Mesendoderm (in vitro differentiated cells): ENCODE data around the gene TSPAN10.

Experiments
- DNase-seq: peaks from one replicate; pipeline ENCODE4 v3.0.0; 2013
- H2AK5ac ChIP-seq: 2 replicates; pipeline ENCODE4 v1.6.1; 2013; ENCODE audit warnings: low read length, inconsistent platforms
- H2BK120ac ChIP-seq: 2 replicates; pipeline ENCODE4 v1.6.1; 2013; ENCODE audit warnings: low read depth, mild to moderate bottlenecking, low read length, moderate library complexity, mixed read lengths
- H2BK15ac ChIP-seq: replicated peaks from 2 replicates; pipeline ENCODE4 v1.6.1; 2013; ENCODE audit warnings: low read depth, mild to moderate bottlenecking, moderate library complexity
- H2BK5ac ChIP-seq: 2 replicates; pipeline ENCODE4 v1.6.1; 2013; ENCODE audit warnings: low read length, inconsistent platforms
- H3K18ac ChIP-seq: 2 replicates; pipeline ENCODE4 v1.6.1; 2013; ENCODE audit warnings: mild to moderate bottlenecking, low read length, mixed read lengths
- H3K23ac ChIP-seq: one replicate; pipeline ENCODE4 v1.6.1; 2013; ENCODE audit warnings: low read length
- H3K27ac ChIP-seq: 2 replicates; pipeline ENCODE4 v1.5.1; 2013; ENCODE audit warnings: low read depth, mild to moderate bottlenecking, inconsistent platforms, low read length, moderate library complexity
- H3K27me3 ChIP-seq: 2 replicates; pipeline ENCODE4 v1.6.1; 2013; ENCODE audit warnings: low read length, control low read depth, mild to moderate bottlenecking, inconsistent platforms; ENCODE audit not compliant: insufficient read depth, poor library complexity
- H3K36me3 ChIP-seq: 2 replicates; pipeline ENCODE4 v1.6.1; 2013; ENCODE audit warnings: low read length, inconsistent platforms; ENCODE audit not compliant: control insufficient read depth, insufficient read depth
- H3K4ac ChIP-seq: one replicate; pipeline ENCODE4 v1.6.1; 2013; ENCODE audit warnings: low read depth, mild to moderate bottlenecking, low read length, moderate library complexity
- H3K4me1 ChIP-seq: 2 replicates; pipeline ENCODE4 v1.6.1; 2013; ENCODE audit warnings: low read depth, low read length, inconsistent platforms; ENCODE audit not compliant: control insufficient read depth
- H3K4me2 ChIP-seq: 2 replicates; pipeline ENCODE4 v1.6.1; 2013; ENCODE audit warnings: low read length
- H3K4me3 ChIP-seq: 2 replicates; pipeline ENCODE4 v1.5.1; 2013; ENCODE audit warnings: mild to moderate bottlenecking, low read length
- H3K56ac ChIP-seq: one replicate; pipeline ENCODE4 v1.6.1; 2013; ENCODE audit warnings: low read length
- H3K79me1 ChIP-seq: 2 replicates; pipeline ENCODE4 v1.6.1; 2013; ENCODE audit warnings: low read length, inconsistent platforms
- H3K79me2 ChIP-seq: 2 replicates; pipeline ENCODE4 v1.6.1; 2013; ENCODE audit warnings: mild to moderate bottlenecking, low read length; ENCODE audit not compliant: control insufficient read depth, insufficient read depth
- H3K9ac ChIP-seq: 2 replicates; pipeline ENCODE4 v1.6.1; 2013; ENCODE audit warnings: low read length, inconsistent platforms
- H4K5ac ChIP-seq: one replicate; pipeline ENCODE4 v1.6.1; 2013; ENCODE audit warnings: low read length
- H4K8ac ChIP-seq: one replicate; pipeline ENCODE4 v1.6.1; 2013; ENCODE audit warnings: low read depth, mild to moderate bottlenecking, control low read depth, low read length, moderate library complexity
- WGBS: extraction: QIAGEN DNeasy Blood & Tissue Kit; methylation state at CpG from one replicate; pipeline ENCODE4 v1.1.7; 2013; ENCODE audit warnings: low lambda C conversion rate, missing lambda C conversion rate; ENCODE audit not compliant: insufficient coverage; ENCODE audit errors: extremely low coverage; 5-methylcytosine and 5-hydroxymethylcytosine counted together

TSPAN10 gene

GRCh38 chr17:81683208-81683583 is 46.2 kb downstream of the TSPAN10 start:
- WGBS: no CpG with 5 or more reads among the region's 37 CpGs
- Histone ChIP-seq H3K79me2 (peaks cover 33% of the 10 kb centered on the region), H2BK15ac (no peak overlapping the region), H2BK5ac (no peak overlapping the region), H4K8ac (no peak overlapping the region), H3K4me1 (peaks cover 3% of the 10 kb centered on the region), H2AK5ac (no peak overlapping the region), H3K4me3 (peak overlapping the region; percentile 95), H3K36me3 (peaks cover 6% of the 10 kb centered on the region), H3K79me1 (peaks cover 17% of the 10 kb centered on the region), H3K9ac (peak overlapping the region; percentile 95), H3K4ac (peak overlapping the region; percentile 83), H3K27ac (peak overlapping the region; percentile 39), H3K18ac (peak overlapping the region; percentile 83), H4K5ac (no peak overlapping the region), H3K23ac (no peak overlapping the region), H3K4me2 (peak overlapping the region; percentile 66), H2BK120ac (peak overlapping the region; percentile 40), H3K56ac (peak overlapping the region; percentile 98), H3K27me3 (no peaks in the 10 kb centered on the region)
- no peak for DNase-seq

- H3K4me3 ChIP-seq: peak within 1 kb of the TSS; percentile 95
- peaks cover 3% of the 10 kb centered on the region for H3K4me1 ChIP-seq
- H3K9ac ChIP-seq: peak within 1 kb of the TSS; percentile 95
- H3K27me3 ChIP-seq: no peaks in the 10 kb centered on the region
- WGBS: no CpG with 5 or more reads among the region's 112 CpGs
- H2AK5ac ChIP-seq: no peak within 1 kb of the TSS
- H3K4ac ChIP-seq: peak within 1 kb of the TSS; percentile 83
- peak within 1 kb of the TSS; percentile 83 for H3K18ac ChIP-seq
- H2BK5ac ChIP-seq: no peak within 1 kb of the TSS
- peaks cover 6% of the 10 kb centered on the region for H3K36me3 ChIP-seq
- no peak within 1 kb of the TSS for H3K23ac ChIP-seq
- no peak within 1 kb of the TSS for H2BK15ac ChIP-seq
- peak; percentile 100 for DNase-seq
- H3K56ac ChIP-seq: peak within 1 kb of the TSS; percentile 98
- H3K4me2 ChIP-seq: peak within 1 kb of the TSS; percentile 66
- H3K27ac ChIP-seq: peak within 1 kb of the TSS; percentile 39
- H4K5ac ChIP-seq: no peak within 1 kb of the TSS
- H3K79me2 ChIP-seq: peaks cover 33% of the 10 kb centered on the region
- peaks cover 17% of the 10 kb centered on the region for H3K79me1 ChIP-seq
- H4K8ac ChIP-seq: no peak within 1 kb of the TSS
- peak within 1 kb of the TSS; percentile 40 for H2BK120ac ChIP-seq
These were observed 46.8 kb downstream of the TSPAN10 start, which contains the start of the genes ARL16 and HGS for GRCh38 chr17:81683584-81684441. TSS of gene ARL16 (minus strand) at chr17:81683797. CDS start at chr17:81683753, 44 bp downstream. TSS of gene HGS (plus strand) at chr17:81684011. CDS start at chr17:81684067, 56 bp downstream.

GRCh38 chr17:81684442-81684911 is 47.5 kb downstream of the TSPAN10 start:
- peaks cover 6% of the 10 kb centered on the region for H3K36me3 ChIP-seq
- peak overlapping the region; percentile 25 for H3K27ac ChIP-seq
- no peaks in the 10 kb centered on the region for H3K27me3 ChIP-seq
- H3K4me1 ChIP-seq: peaks cover 3% of the 10 kb centered on the region
- no peak overlapping the region for H2AK5ac ChIP-seq
- H4K8ac ChIP-seq: no peak overlapping the region
- no peak overlapping the region for H2BK120ac ChIP-seq
- H3K4me2 ChIP-seq: peak overlapping the region; percentile 54
- no CpG with 5 or more reads among the region's 16 CpGs for WGBS
- H3K18ac ChIP-seq: peak overlapping the region; percentile 57
- no peak overlapping the region for H2BK5ac ChIP-seq
- peaks cover 33% of the 10 kb centered on the region for H3K79me2 ChIP-seq
- DNase-seq: peak; percentile 72
- peak overlapping the region; percentile 87 for H3K9ac ChIP-seq
- peak overlapping the region; percentile 92 for H3K56ac ChIP-seq
- H3K23ac ChIP-seq: no peak overlapping the region
- peak overlapping the region; percentile 66 for H3K4ac ChIP-seq
- H3K4me3 ChIP-seq: peak overlapping the region; percentile 79
- peaks cover 18% of the 10 kb centered on the region for H3K79me1 ChIP-seq
- H2BK15ac ChIP-seq: no peak overlapping the region
- H4K5ac ChIP-seq: no peak overlapping the region

GRCh38 chr17:81685108-81685507 is 48.1 kb downstream of the TSPAN10 start:
- peaks cover 6% of the 10 kb centered on the region for H3K36me3 ChIP-seq
- no peak overlapping the region for H2AK5ac ChIP-seq
- no peak overlapping the region for H3K27ac ChIP-seq
- no peak overlapping the region for H3K4ac ChIP-seq
- H2BK5ac ChIP-seq: no peak overlapping the region
- no peak overlapping the region for H2BK15ac ChIP-seq
- DNase-seq: no peak
- H3K18ac ChIP-seq: no peak overlapping the region
- no peak overlapping the region for H4K5ac ChIP-seq
- H3K23ac ChIP-seq: no peak overlapping the region
- peaks cover 33% of the 10 kb centered on the region for H3K79me2 ChIP-seq
- H2BK120ac ChIP-seq: no peak overlapping the region
- H3K4me2 ChIP-seq: no peak overlapping the region
- H3K4me1 ChIP-seq: peaks cover 3% of the 10 kb centered on the region
- no CpG with 5 or more reads among the region's 12 CpGs for WGBS
- H3K4me3 ChIP-seq: no peak overlapping the region
- no peaks in the 10 kb centered on the region for H3K27me3 ChIP-seq
- peak overlapping the region; percentile 87 for H3K9ac ChIP-seq
- H3K56ac ChIP-seq: peak overlapping the region; percentile 92
- H3K79me1 ChIP-seq: peaks cover 18% of the 10 kb centered on the region
- H4K8ac ChIP-seq: no peak overlapping the region

GRCh38 chr17:81686614-81687013 is 49.6 kb downstream of the TSPAN10 start:
- Histone ChIP-seq H3K79me2 (peaks cover 32% of the 10 kb centered on the region), H4K5ac (no peak overlapping the region), H2BK15ac (no peak overlapping the region), H3K27me3 (no peaks in the 10 kb centered on the region), H3K4ac (no peak overlapping the region), H2BK120ac (no peak overlapping the region), H3K27ac (no peak overlapping the region), H3K4me2 (no peak overlapping the region), H2AK5ac (no peak overlapping the region), H3K23ac (no peak overlapping the region), H3K18ac (no peak overlapping the region), H3K36me3 (peaks cover 7% of the 10 kb centered on the region), H2BK5ac (no peak overlapping the region), H3K9ac (no peak overlapping the region), H3K56ac (no peak overlapping the region), H3K4me3 (no peak overlapping the region), H3K4me1 (peaks cover 3% of the 10 kb centered on the region), H4K8ac (no peak overlapping the region), H3K79me1 (peaks cover 18% of the 10 kb centered on the region)
- no peak for DNase-seq
- WGBS: no CpG with 5 or more reads among the region's 20 CpGs
